GM13977 (cell line): Measurements from ENCODE around the gene SPINT4.

ENCODE experiments used
- DNase-seq: peaks from one replicate; pipeline ENCODE4 v3.0.0; 2012; ENCODE audit warnings: low spot score
- in situ Hi-C: fragments of 300-500 bp; cut with MboI; formaldehyde crosslinking; loops from one replicate; pipeline ENCODE4 v1.12.0; 2022; ENCODE audit warnings: low sequenced_read_pairs, low pct_unique_long_range_greater_than_20kb, mixed read lengths, inconsistent platforms; ENCODE audit not compliant: unreplicated experiment
- TF ChIP-seq, protein P1 (sequence below): IDR thresholded peaks from 2 replicates; pipeline ENCODE4 v1.5.1; 2012; ENCODE audit warnings: mild to moderate bottlenecking, control low read depth; ENCODE audit not compliant: insufficient read depth; ENCODE audit errors: extremely low read depth, missing control alignments

The SPINT4 gene

DNA sequence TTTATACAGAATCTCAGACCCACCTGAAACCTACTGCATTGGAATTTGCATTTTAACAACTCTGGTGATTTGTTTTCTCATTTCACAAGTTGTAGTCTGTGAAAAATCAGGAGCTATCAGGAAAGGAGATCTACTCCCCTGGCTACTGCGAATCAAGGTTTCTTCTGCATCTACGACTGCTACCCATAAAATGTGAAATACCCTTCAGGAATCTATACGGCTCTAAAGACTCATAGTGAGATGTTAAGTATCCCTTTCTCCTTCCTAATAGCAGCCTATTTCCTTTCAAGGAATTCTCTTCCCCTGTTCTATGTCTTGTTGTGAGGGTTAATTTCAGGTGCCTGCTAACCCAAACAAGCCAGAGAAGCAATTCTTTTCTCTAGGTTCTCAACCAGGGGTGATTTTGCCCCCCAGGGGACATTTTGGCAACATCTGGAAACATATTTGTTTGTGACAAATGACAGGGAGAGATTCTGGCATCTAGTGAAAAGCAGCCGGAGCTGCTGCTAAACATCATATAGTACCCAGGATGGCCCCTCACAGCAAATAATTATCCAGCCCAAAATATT, 43.2 kb downstream of the SPINT4 start:
- in situ Hi-C loops: loop anchor here (25.0 kb wide), 2 partner anchors 178 to 303 kb away; partner anchors contain the start of genes WFDC2 and WFDC8
- TF ChIP-seq, protein P1, sequence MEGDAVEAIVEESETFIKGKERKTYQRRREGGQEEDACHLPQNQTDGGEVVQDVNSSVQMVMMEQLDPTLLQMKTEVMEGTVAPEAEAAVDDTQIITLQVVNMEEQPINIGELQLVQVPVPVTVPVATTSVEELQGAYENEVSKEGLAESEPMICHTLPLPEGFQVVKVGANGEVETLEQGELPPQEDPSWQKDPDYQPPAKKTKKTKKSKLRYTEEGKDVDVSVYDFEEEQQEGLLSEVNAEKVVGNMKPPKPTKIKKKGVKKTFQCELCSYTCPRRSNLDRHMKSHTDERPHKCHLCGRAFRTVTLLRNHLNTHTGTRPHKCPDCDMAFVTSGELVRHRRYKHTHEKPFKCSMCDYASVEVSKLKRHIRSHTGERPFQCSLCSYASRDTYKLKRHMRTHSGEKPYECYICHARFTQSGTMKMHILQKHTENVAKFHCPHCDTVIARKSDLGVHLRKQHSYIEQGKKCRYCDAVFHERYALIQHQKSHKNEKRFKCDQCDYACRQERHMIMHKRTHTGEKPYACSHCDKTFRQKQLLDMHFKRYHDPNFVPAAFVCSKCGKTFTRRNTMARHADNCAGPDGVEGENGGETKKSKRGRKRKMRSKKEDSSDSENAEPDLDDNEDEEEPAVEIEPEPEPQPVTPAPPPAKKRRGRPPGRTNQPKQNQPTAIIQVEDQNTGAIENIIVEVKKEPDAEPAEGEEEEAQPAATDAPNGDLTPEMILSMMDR: no peak
- DNase-seq: no peak

DNA sequence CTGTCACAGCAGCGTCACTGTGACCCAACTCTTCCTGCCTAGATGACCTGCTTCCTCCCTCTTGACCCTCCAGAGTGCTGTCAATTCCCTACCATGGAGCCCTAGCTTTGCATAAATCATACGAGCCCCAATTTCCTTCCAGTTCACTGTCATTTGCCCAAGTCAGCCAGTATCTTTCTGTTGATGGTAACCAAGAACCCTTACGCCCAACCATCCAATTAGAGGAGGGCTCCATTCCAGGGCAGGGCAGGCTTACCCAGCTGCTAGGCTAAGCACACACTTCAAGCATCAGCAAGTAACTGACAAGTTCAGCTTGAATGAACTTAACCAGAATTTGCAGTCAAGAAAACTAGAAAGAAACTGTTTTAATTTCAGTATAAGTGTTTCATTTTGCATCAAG, 43.8 kb downstream of the SPINT4 start:
- no peak for DNase-seq
- TF ChIP-seq, protein P1: no peak
- in situ Hi-C loops: loop anchor here (25.0 kb wide), 2 partner anchors 179 to 304 kb away; partner anchors contain the start of genes WFDC2 and WFDC8

DNA sequence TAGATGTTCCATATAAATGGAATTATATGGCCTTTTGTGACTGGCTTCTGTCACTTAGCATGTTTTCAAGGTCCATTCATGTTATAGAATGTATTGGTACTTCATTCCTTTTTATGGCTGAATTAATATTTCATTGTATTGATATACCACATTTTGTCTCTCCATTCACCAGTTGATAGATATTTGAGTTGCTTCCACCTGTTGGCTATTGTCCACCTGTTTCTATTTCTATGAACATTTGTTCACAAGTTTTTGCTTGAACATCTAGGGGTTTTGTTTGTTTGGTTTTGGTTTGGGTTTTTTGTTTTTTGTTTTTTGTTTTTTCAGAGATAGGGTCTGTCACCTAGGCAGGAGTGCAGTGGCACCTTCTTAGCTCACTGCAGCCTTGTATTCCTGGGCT, 46.3 kb downstream of the SPINT4 start:
- in situ Hi-C loops: loop anchor here (25.0 kb wide), 2 partner anchors 181 to 306 kb away; partner anchors contain the start of genes WFDC2 and WFDC8
- TF ChIP-seq, protein P1: no peak
- DNase-seq: no peak

DNA sequence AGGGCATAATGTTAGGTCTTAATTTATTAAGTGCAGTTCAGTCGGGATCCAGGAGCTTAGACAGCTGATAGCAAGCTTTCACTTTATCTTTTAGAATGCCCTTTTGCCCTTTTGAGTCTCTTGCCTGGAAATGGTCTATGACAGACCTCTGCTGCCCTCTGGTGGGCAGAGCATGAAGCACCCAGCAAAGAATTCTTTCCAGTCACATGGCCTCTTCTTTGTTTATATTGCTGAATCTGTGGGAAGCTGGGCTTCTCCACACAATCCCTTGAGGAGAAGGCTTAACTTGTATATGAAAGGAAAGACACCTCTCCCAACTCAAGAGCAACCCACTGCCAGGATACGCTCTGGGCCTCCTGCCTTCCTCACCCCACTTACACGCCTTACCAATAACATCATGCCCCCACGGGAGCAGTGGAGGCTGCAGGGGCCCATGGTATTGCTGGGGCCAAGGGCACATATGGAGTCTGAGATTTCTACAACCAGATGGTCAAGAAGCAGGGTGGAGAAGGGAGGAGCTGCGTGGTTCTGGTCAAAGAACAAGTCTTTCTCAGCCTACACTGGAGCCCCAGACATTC, 49.1 kb downstream of the SPINT4 start:
- DNase-seq: peak; percentile 76
- TF ChIP-seq, protein P1: peak; percentile 93
- in situ Hi-C loops: loop anchor here (25.0 kb wide), 2 partner anchors 184 to 309 kb away; partner anchors contain the start of genes WFDC2 and WFDC8

DNA sequence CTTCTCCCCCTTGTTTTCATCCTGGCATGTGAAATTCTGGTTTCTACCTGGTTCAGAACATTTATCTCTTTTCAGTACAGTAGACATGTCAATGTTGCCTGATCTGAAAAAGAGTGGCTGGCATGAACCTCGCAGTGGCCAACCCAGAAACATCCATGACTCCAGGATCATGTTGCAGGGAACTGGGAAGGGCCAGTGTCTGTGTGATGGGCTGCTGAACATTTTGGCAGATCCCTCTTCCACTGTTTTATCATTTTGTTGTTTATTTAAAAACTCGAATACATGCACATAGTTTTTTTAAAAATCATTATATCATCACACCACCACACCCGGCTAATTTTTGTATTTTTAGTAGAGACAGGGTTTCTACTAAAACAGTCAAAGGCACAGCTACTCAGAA, 50.5 kb downstream of the SPINT4 start:
- TF ChIP-seq, protein P1: no peak
- in situ Hi-C loops: loop anchor here (25.0 kb wide), 2 partner anchors 185 to 310 kb away; partner anchors contain the start of genes WFDC2 and WFDC8
- no peak for DNase-seq

DNA sequence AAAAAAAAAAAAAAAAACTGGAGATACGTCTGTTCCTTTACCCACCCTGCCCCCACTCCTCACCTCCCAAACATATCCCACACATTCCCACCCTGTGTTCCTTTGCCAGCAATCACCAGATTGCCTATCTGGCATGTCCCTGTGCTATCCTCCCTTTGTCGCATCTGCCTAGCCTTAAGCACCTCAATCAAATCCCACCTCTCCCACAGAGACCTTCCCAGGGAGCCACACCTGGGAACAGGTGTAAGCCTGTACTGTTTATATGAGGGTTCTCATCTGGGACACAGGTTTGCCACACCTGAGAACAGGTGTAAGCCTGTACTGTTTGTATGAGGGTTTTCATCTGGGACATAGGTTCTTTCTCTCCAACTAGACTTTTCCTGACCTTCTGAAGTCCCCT, 52.8 kb downstream of the SPINT4 start:
- in situ Hi-C loops: loop anchor here (25.0 kb wide), 2 partner anchors 188 to 313 kb away; partner anchors contain the start of genes WFDC2 and WFDC8

More for the DNA sequence above, 52.8 kb downstream of the SPINT4 start:
- DNase-seq: no peak
- TF ChIP-seq, protein P1: no peak
